T-helper 1 cell (primary cell): ENCODE measurements around the gene CXorf38.
A peak's percentile ranks its signal among the peaks of the same experiment; 100 is the strongest.

ENCODE experiments used
- DNase-seq, 5 donors: peaks; one replicate each; pipeline ENCODE4 v3.0.0-alpha.2; 2012 to 2020
- total RNA-seq, 4 donors: gene quantifications; one replicate each; lab custom pipeline; 2026; lab: John Stamatoyannopoulos, UW

Gene CXorf38
- total RNA-seq: 35.3 to 50.7 (median 42.8) reads per million in 4 donors

- peak; percentile 83 to 94 (median 88) for DNase-seq
Measured at GRCh38 chrX:40647307-40648197, at the start of gene CXorf38. CXorf38 (minus strand) TSS chrX:40647561; CDS start chrX:40647520, 41 bp downstream.

GRCh38 chrX:40694802-40695201, 47.4 kb upstream of the CXorf38 start:
- DNase-seq: no peak

- no peak for DNase-seq
Measured at GRCh38 chrX:40688929-40689328, 41.6 kb upstream of the CXorf38 start.

GRCh38 chrX:40687169-40687568, 39.8 kb upstream of the CXorf38 start:
- DNase-seq: no peak

GRCh38 chrX:40685362-40685918, 38.1 kb upstream of the CXorf38 start:
- DNase-seq: no peak

GRCh38 chrX:40684092-40684491, 36.7 kb upstream of the CXorf38 start:
- no peak for DNase-seq

GRCh38 chrX:40683245-40683644, 35.9 kb upstream of the CXorf38 start:
- DNase-seq: peak in 1 of 5 donors; percentile 2

- no peak for DNase-seq
Measured at GRCh38 chrX:40671126-40671525, 23.8 kb upstream of the CXorf38 start.

- no peak for DNase-seq
Measured at GRCh38 chrX:40663880-40664630, 16.7 kb upstream of the CXorf38 start.

- DNase-seq: no peak
Measured at GRCh38 chrX:40663078-40663740, 15.8 kb upstream of the CXorf38 start.

- DNase-seq: no peak
Measured at GRCh38 chrX:40661489-40661888, 14.1 kb upstream of the CXorf38 start.

GRCh38 chrX:40660381-40660780, 13.0 kb upstream of the CXorf38 start:
- DNase-seq: no peak

GRCh38 chrX:40653535-40653934, 6.2 kb upstream of the CXorf38 start:
- no peak for DNase-seq

- DNase-seq: no peak
Measured at GRCh38 chrX:40652664-40653063, 5.3 kb upstream of the CXorf38 start.

- DNase-seq: peak; percentile 24 to 69 (median 55)
Measured at GRCh38 chrX:40651620-40652223, 4.4 kb upstream of the CXorf38 start.

GRCh38 chrX:40646489-40647306, 663 bp downstream of the CXorf38 start:
- DNase-seq: peak in 4 of 5 donors; percentile 3 to 49 (median 16)

GRCh38 chrX:40644821-40645358, 2.5 kb downstream of the CXorf38 start:
- peak in 4 of 5 donors; percentile 16 to 78 (median 22) for DNase-seq

GRCh38 chrX:40644176-40644575, 3.2 kb downstream of the CXorf38 start:
- DNase-seq: no peak

GRCh38 chrX:40637687-40638086, 9.7 kb downstream of the CXorf38 start:
- DNase-seq: no peak

- DNase-seq: no peak
Measured at GRCh38 chrX:40632199-40632598, 15.2 kb downstream of the CXorf38 start.

- no peak for DNase-seq
Measured at GRCh38 chrX:40628506-40628905, 18.9 kb downstream of the CXorf38 start.
